Natural killer cell (primary cell): ENCODE data around the gene ABCC11. TPM values are rescaled to one million over a fixed set of nuclear protein-coding genes. Genes with fewer than 3 reads are reported as not detected.

Experiments used
- ATAC-seq, 3 donors: fragments of 150-1000 bp in 2 of 3; fragments of 200-7000 bp in 1 of 3; cut with Tn5 transposase; 1 replicate in 1 of 3; 2 replicates in 2 of 3; pipeline ENCODE4 v1.10.0; 2021; ENCODE audit warnings: mild to moderate bottlenecking in 2 of 3, moderate library complexity in 2 of 3
- DNase-seq, 2 donors: peaks; one replicate each; pipeline versions ENCODE4 v3.0.0 to v3.0.0-alpha.2; 2013 to 2021; ENCODE audit warnings: mixed read lengths in 1 of 2
- H3K27ac ChIP-seq: one replicate; pipeline ENCODE4 v1.5.1; 2013; ENCODE audit warnings: mild to moderate bottlenecking, low read length
- H3K27me3 ChIP-seq: one replicate; pipeline ENCODE4 v1.6.1; 2013; ENCODE audit warnings: low read length; ENCODE audit not compliant: control insufficient read depth, insufficient read depth
- H3K36me3 ChIP-seq: one replicate; pipeline ENCODE4 v1.6.1; 2013; ENCODE audit warnings: low read length; ENCODE audit not compliant: control insufficient read depth, insufficient read depth
- H3K4me1 ChIP-seq: one replicate; pipeline ENCODE4 v1.6.1; 2013; ENCODE audit warnings: low read length; ENCODE audit not compliant: control insufficient read depth, insufficient read depth
- H3K4me3 ChIP-seq: one replicate; pipeline ENCODE4 v1.5.1; 2013; ENCODE audit warnings: low read length
- H3K9me3 ChIP-seq: one replicate; pipeline ENCODE4 v1.6.1; 2013; ENCODE audit warnings: low read length; ENCODE audit not compliant: control insufficient read depth, insufficient read depth
- H3K27ac Mint-ChIP-seq, 2 donors: one replicate each; pipeline ENCODE4 v1.8.0; 2022; ENCODE audit warnings: mild to moderate bottlenecking in 2 of 2, mixed read lengths in 2 of 2, moderate library complexity in 1 of 2
- H3K27me3 Mint-ChIP-seq, 2 donors: one replicate each; pipeline ENCODE4 v1.8.0; 2022; ENCODE audit warnings: low read depth in 2 of 2, mixed read lengths in 2 of 2
- H3K36me3 Mint-ChIP-seq: one replicate; pipeline ENCODE4 v1.8.0; 2022; ENCODE audit warnings: mixed read lengths
- H3K4me1 Mint-ChIP-seq, 2 donors: one replicate each; pipeline ENCODE4 v1.8.0; 2022; ENCODE audit warnings: mixed read lengths in 2 of 2
- H3K4me3 Mint-ChIP-seq: one replicate; pipeline ENCODE4 v1.8.0; 2022; ENCODE audit warnings: mild to moderate bottlenecking, moderate library complexity, mixed read lengths
- H3K9me3 Mint-ChIP-seq, 2 donors: one replicate each; pipeline ENCODE4 v1.8.0; 2022; ENCODE audit warnings: mixed read lengths in 2 of 2
- WGBS: methylation state at CpG from one replicate; pipeline ENCODE4 v1.1.7; 2013; ENCODE audit warnings: missing lambda C conversion rate; ENCODE audit not compliant: insufficient coverage; 5-methylcytosine and 5-hydroxymethylcytosine counted together
- intact Hi-C: fragments of 100-400 bp; cut with micrococcal nuclease; formaldehyde crosslinking; loops from one replicate; pipeline ENCODE4 v1.14.2; 2022
- total RNA-seq, 4 donors: library from RNA; stranded (reverse); fragments of 120-200 nt in 1 of 4; gene quantifications; one replicate each; pipeline versions ENCODE4 v1.2.3 to v1.2.4, GENCODE V29; 2013 to 2022
- TF ChIP-seq, protein P1 (sequence below): fragments of 200-600 bp; IDR thresholded peaks from one replicate; pipeline ENCODE4 v1.8.0; 2022; ENCODE audit warnings: antibody characterized with exemption

The ABCC11 gene
- total RNA-seq, 3 donors from 2014 or later (not counting 1 experiment from before 2014, with no cell fraction given), result 0.20 to 0.30 TPM; not detected in 1

DNA sequence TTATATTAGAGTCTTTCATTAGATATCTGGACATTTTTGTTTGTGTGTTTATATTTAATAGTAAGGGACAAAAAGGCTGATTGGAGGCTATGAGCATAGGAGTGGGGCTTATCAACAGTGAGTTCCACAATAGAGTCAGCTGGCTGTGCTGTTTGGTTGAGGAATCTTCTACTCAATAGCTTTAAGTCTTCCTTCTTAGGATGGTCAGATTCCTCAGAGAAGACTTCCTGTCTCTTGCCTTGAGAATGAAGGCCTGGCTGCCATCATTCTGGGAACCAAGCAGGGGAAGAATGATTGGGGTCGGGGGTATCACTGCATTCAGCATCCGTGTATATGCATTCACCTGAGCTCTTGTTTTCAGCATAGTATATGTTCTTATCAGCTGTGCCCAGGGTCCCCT lies 31.9 kb upstream of the ABCC11 start:
- H3K27ac ChIP-seq, result no peak overlapping the region
- no peak for DNase-seq
- ATAC-seq, result no peak
- Mint-ChIP-seq H3K27ac (no peak overlapping the region), H3K4me3 (no peak overlapping the region), H3K9me3 (no peaks in the 10 kb centered on the region), H3K4me1 (peaks cover 17 to 21% of the 10 kb centered on the region in 2 donors), H3K27me3 (peaks cover 8 to 9% of the 10 kb centered on the region in 2 donors), H3K36me3 (peaks cover 22% of the 10 kb centered on the region)
- WGBS, result 96% methylated on average over 2 of the region's 2 CpGs
- H3K36me3 ChIP-seq, result peaks cover 27% of the 10 kb centered on the region
- TF ChIP-seq, protein P1, sequence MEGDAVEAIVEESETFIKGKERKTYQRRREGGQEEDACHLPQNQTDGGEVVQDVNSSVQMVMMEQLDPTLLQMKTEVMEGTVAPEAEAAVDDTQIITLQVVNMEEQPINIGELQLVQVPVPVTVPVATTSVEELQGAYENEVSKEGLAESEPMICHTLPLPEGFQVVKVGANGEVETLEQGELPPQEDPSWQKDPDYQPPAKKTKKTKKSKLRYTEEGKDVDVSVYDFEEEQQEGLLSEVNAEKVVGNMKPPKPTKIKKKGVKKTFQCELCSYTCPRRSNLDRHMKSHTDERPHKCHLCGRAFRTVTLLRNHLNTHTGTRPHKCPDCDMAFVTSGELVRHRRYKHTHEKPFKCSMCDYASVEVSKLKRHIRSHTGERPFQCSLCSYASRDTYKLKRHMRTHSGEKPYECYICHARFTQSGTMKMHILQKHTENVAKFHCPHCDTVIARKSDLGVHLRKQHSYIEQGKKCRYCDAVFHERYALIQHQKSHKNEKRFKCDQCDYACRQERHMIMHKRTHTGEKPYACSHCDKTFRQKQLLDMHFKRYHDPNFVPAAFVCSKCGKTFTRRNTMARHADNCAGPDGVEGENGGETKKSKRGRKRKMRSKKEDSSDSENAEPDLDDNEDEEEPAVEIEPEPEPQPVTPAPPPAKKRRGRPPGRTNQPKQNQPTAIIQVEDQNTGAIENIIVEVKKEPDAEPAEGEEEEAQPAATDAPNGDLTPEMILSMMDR, result no peak
- H3K27me3 ChIP-seq, result no peaks in the 10 kb centered on the region
- intact Hi-C loops, result no loop called here
- H3K4me1 ChIP-seq, result peaks cover under 1% of the 10 kb centered on the region
- H3K9me3 ChIP-seq, result no peaks in the 10 kb centered on the region
- H3K4me3 ChIP-seq, result no peak overlapping the region

DNA sequence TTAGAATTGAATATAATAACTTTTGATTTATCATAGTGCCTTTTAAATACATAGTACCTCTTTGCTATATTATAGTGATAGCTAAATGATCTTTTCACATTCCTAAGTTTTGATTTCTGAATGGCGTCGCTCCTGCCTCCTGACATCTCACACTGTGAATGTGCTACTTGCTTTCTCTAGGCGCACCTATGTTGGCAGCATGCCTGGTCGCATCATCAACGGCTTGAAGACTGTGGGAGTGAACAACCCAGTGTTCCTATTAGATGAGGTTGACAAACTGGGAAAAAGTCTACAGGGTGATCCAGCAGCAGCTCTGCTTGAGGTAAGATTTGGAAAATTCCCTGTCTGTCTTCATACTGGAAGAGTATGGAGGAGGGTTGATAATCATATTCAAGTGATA lies 29.8 kb upstream of the ABCC11 start:
- Histone ChIP-seq H3K27me3 (no peaks in the 10 kb centered on the region), H3K27ac (no peak overlapping the region), H3K4me1 (no peaks in the 10 kb centered on the region), H3K9me3 (no peaks in the 10 kb centered on the region), H3K36me3 (peaks cover 33% of the 10 kb centered on the region), H3K4me3 (no peak overlapping the region)
- TF ChIP-seq, protein P1, result no peak
- peaks cover 0 to 9% of the 10 kb centered on the region in 2 donors for H3K4me1 Mint-ChIP-seq
- ATAC-seq, result no peak
- no peaks in the 10 kb centered on the region for H3K9me3 Mint-ChIP-seq
- H3K27ac Mint-ChIP-seq, result no peak overlapping the region
- no peak for DNase-seq
- intact Hi-C loops, result no loop called here
- peaks cover 22% of the 10 kb centered on the region for H3K36me3 Mint-ChIP-seq
- 96% methylated on average over 5 of the region's 5 CpGs for WGBS
- H3K27me3 Mint-ChIP-seq, result no peaks in the 10 kb centered on the region
- no peak overlapping the region for H3K4me3 Mint-ChIP-seq

DNA sequence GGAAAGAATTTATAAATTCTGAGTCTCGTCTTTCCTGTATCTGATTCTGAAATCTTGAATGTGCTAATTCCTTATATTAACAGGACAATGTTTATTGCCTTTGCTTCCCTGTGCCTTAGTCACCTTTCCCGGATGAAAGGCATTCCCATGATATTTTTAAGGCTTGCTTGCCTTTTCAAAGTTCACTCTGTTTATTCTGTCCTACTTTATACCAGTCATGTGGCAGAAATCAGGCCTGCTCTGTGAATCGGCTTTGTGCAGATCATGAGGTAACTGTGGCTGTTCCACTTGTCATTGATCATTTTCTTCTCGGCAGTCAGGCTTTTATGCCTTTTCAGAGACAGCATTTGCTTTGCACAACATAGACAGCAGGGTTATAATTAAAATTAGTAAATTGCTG lies 28.8 kb upstream of the ABCC11 start:
- H3K27me3 ChIP-seq, result no peaks in the 10 kb centered on the region
- DNase-seq (no peak), ATAC-seq (no peak)
- Mint-ChIP-seq H3K36me3 (peaks cover 22% of the 10 kb centered on the region), H3K9me3 (no peaks in the 10 kb centered on the region), H3K4me3 (no peak overlapping the region), H3K27ac (no peak overlapping the region), H3K27me3 (no peaks in the 10 kb centered on the region), H3K4me1 (peaks cover 0 to 7% of the 10 kb centered on the region in 2 donors)
- H3K36me3 ChIP-seq, result peaks cover 38% of the 10 kb centered on the region
- H3K9me3 ChIP-seq, result no peaks in the 10 kb centered on the region
- intact Hi-C loops, result no loop called here
- H3K27ac ChIP-seq, result no peak overlapping the region
- TF ChIP-seq, protein P1, result no peak
- H3K4me3 ChIP-seq, result no peak overlapping the region
- WGBS, result 97% methylated on average over 4 of the region's 4 CpGs
- no peaks in the 10 kb centered on the region for H3K4me1 ChIP-seq

DNA sequence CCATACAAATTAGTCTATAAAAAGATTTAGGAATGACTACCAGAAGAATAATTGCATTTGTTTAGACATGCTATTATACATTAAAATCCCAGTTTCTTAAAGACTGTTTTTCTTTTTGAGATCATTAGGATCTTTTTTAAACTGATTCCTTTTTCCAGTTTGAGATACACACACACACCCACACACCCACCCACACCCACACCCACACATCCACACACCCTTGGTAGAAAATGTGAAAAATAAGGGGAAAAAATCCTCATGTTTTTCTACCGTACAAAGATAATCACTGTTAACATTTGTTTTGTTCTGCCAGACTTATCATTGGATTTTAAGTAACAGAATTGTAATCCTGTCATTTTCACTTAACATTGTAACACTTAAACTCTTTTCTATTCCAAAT lies 27.1 kb upstream of the ABCC11 start:
- Histone ChIP-seq H3K4me1 (no peaks in the 10 kb centered on the region), H3K27ac (no peak overlapping the region), H3K9me3 (no peaks in the 10 kb centered on the region), H3K4me3 (no peak overlapping the region), H3K27me3 (no peaks in the 10 kb centered on the region), H3K36me3 (peaks cover 42% of the 10 kb centered on the region)
- no CpG with 5 or more reads among the region's 1 CpG for whole genome bisulfite sequencing
- no peak for DNase-seq
- no peak for ATAC-seq
- Mint-ChIP-seq H3K27ac (no peak overlapping the region), H3K27me3 (no peaks in the 10 kb centered on the region), H3K4me1 (peaks cover 0 to 7% of the 10 kb centered on the region in 2 donors), H3K36me3 (peaks cover 22% of the 10 kb centered on the region), H3K9me3 (no peaks in the 10 kb centered on the region), H3K4me3 (no peak overlapping the region)
- TF ChIP-seq, protein P1, result no peak
- intact Hi-C loops, result no loop called here
